Activated gamma-delta T cell treated with anti-CD3 and anti-CD28 coated beads, Interleukin-2, amount 50 U/mL, for 16 hours (primary cell): ENCODE measurements around the gene SYT1.

Source experiments
- DNase-seq: peaks from one replicate; pipeline ENCODE4 v3.0.0-alpha.2; 2020; ENCODE audit warnings: low read depth

Gene SYT1

DNA sequence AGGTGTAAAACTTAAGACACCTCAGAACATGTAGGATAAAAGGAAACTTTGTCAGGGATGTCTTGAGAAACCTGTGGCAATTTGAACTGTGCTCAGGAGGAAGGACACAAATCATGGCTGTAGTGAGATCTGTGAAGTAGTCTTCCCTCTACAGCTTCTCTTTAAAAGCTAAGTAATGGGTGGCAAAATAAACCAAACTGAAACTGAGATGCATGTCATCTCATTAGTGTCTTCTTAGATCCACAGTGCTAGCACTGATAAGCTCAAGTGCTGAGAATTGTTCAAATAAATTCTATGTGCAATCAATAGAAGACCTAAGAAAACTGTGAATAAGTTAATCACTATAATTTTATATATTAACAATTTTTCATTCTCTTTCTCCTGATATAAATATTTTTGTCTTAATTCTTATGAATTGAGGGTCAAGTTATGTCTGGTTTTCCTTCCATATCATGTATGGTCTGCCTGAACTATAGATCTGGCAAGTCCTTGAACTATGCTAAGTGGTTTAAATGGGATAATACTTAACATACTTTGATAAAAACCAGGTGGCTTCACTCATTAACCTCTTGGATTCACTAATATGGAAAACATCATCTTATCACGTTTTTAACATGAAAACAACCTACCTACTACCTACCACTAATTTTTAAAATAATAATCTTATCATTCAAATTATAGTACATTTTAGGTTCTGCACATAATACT, 27.2 kb downstream of the SYT1 start:
- no peak for DNase-seq

DNA sequence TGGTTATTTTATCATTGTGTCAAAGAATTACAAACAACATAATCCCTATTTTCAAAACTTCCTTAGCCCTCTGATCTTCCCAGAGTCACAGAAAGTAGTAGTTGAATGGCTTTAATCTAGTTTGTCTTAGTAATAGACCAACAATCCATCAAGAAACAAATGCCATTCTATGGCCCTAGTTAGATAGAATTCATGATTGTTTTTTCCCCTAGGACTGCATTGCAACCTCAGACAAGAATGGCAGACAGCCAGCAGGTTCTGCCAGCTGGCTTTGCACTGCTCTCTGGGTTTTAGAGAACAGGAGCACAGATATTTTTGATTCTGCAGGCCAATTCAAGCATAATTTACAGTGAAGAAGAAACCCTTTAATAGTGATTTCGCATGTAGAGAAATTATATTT, 33.8 kb downstream of the SYT1 start:
- DNase-seq = no peak

DNA sequence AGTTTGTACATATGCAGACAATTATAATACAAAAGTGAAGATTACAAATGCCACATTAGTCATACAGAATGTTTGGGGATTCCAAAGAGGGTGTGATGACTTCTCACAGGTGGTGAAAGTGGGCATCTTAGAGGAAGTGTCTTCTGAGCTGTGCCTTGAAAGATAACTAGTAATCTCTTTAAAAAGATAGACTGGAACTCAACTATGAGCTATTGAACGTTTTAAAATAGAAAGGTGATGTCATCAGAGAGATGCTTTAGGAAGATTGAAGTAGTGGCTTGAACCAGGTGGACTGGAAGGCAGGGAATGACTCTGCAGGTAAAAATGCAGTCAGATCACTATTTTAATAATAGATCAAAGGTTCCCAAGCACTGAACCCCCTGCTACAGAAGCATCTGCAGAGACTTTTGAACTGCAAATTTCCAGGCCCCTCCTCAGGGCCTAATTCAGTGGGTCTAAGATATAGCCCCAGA, 50.3 kb downstream of the SYT1 start:
- no peak for DNase-seq

DNA sequence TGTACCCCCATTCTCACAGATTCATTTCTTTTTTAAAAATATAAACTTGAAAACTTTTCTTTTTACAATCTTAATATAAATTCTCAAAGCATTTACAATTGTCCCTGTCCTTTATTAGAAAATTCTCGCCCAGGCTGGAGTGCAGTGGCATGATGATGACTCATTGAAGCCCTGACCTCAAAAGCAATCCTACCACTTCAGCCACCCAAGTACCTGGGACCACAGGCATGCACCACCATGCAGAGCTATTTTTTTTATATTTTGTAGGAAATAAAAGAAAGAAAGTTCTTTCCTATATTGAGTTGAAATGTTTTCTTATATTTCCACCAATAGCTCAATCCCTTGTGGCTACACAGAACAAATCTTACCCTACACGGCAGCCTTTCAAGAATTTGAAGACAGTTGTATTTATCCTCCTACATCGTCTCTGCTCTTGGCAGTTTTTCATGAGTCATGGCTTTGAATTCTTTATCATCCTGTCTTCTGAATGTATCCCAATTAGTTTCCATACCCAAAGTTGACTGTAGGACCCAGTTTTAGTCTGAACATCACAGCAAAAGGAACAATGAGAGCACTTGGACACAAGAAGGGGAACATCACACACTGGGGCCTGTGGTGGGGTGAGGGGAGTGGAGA, 52.4 kb downstream of the SYT1 start:
- DNase-seq = no peak

DNA sequence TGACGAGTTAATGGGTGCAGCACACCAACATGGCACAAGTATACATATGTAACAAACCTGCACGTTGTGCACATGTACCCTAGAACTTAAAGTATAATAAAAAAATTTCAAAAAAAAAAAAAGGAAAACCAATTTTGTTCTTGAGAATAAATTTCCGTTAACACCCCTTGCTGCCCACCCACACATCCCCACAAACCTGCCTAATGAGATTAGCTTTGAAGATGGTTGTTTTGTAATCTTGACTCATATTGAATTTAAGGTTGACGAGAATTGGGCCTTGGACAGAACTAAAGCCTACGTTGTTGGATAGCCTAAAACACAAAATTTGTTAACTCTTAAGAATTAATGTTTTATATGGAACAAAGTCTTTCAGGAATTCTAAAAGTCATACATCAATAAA, 52.9 kb downstream of the SYT1 start:
- no peak for DNase-seq

DNA sequence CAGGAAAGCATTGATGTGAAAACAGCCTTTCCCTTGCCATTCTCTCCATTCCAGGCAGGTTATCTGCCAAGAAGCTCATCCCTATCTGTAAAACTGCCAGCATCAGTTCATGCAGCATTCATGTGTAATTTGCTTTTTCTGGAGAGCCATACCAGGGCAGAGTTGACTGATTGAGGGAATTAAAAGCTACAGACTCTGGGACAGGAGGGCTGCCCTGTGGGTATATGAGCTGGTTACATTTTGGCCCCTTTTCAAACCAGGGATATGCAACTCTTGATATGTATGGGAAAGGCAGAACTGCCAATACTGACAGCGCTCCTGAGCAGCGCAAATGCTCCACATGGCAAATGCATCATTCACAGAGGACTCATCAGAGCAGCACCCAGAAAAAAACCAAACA, 53.7 kb downstream of the SYT1 start:
- no peak for DNase-seq

DNA sequence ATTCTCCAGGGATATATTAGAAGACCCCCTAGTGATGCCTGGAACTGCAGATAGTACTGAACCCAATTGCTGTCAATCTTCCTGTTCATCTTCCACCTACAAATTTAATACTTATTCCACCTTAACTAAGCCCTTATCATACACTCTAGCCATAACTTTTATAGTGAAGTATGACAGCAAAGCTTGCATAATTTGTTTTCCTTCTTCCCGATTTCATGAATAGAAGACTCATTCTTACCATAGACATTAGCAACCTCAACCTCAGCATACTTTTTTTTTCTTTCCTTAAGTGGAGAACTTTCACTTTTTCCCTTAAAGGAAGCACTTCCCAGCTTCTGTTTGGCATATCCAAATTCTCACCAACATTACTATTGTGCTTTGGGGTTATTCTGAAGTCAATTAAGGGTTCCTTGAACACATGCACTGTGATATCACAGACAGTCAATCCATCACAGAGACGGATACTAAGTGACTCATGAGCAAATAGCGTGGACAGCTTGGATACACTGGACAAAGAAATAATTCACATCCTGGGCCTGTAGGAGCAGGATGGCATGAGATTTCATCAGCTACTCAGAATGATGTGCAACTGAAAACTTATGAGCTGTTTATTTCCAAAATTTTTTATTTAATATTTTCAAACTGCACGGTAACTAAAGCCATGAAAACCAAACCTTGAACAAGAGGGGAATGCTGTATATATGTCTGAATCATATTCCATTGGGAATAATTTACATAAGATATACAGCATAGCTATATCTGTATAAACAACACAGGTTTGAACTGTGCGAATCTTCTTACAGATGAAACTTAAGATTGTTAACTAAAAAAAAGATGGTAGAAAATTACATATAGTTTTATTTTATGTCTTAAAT, 63.9 kb downstream of the SYT1 start:
- no peak for DNase-seq

DNA sequence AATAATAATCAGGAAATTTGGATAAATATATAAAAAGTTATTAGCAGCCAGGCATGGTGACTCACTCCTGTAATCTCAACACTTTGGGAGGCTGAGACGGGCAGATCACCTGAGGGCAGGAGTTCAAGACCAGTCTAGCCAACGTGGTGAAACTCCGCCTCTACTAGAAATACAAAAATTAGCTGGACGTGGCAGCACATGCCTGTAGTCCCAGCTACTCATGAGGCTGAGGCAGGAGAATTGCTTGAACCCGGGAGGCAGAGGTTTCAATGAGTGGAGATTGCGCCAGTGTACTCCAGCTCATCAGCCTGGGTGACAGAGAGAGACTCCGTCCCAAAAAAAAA, 64.5 kb downstream of the SYT1 start:
- DNase-seq = no peak

DNA sequence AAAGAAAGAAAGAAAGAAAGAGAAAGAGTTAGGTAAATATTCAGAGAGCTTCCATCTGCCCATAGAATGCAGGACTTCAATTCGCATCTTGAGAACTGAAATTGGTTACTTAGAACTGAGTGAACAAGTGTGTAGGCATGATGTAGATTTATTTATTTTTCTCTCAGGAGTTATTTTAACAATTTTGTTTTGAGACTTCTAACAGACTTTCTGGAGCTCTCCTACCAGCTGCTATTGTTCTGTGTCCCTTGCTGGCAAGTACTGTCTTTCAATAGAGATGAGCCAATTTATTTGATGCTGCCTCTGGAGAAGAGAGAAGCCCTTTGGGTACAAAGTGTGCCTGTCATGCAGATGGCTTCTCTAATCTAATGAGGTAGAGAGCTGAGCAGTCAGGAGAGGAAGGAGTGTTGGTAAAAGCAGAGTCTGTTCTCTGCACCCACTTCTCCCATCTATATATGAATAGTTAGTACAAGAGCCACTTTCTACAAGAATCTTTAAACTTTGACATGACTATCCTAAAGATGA, 67.0 kb downstream of the SYT1 start:
- DNase-seq = no peak

DNA sequence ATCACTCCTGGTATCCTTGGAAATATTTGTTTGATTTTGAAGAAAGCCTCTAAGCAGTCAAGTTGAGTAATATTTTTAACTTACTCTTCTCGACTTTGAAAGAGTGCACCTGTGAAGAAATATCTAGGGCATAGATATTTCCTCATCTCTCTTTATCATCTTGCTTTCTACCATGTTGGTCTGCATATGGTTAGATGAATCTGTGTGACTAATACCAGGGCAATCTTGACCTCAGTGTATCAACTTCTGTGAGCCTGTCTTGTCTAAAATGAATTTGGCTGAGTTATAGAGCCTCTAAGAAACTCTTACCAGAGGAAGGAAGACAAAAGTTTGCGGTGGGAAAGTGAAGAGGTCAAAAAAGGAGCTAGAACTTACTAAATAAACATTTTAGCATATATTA, 68.4 kb downstream of the SYT1 start:
- no peak for DNase-seq

DNA sequence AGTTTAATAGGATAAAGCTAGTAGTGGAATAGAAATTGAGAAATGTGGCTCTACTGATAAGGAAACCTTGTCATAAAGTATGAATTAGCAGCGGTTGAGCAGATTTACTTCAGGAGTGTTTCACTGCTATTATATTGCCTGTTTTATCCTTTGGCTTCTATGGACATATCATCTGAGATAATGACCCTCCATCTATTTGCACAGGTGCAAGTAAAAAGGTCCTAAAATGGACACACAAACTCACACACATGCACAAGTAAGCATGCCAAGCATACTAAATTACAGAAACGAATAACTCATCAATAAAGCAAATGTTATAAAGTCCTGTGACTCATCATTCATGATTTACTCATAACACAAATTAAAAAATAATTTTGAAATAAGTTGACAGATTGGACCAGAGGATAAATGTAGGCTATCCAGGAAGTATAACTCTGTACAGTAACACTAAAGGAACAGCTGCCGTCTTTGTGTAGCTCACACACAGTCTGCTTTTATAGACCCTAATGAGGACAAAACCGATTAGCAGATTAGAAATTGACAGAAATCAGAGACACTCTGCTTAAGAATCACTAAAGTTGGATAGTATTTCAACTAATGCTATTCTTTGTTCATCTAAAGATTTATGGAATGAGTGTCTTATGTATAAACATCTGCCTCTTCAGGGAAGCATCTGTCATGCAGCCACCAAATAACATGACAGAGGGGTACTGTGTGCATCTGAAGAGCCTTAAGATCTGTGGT, 73.9 kb downstream of the SYT1 start:
- no peak for DNase-seq

DNA sequence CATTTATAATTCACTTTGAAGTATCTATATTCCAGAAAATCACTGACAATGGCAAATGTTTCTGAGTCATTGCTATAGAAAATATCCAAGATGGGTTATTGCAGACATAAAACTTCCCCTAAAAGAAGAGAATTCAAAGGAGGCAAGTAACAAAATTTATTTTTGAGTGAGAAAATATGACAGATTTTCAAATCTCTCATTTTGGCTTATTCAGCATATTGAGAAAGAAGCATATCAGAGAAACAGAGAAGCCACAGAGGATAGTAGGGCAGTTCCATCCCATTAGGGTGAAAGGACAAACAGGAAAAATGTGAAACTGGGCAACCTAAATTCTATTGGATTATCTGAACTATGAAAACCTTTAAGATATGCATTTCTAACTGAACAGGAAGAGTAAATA, 85.0 kb downstream of the SYT1 start:
- DNase-seq = no peak

DNA sequence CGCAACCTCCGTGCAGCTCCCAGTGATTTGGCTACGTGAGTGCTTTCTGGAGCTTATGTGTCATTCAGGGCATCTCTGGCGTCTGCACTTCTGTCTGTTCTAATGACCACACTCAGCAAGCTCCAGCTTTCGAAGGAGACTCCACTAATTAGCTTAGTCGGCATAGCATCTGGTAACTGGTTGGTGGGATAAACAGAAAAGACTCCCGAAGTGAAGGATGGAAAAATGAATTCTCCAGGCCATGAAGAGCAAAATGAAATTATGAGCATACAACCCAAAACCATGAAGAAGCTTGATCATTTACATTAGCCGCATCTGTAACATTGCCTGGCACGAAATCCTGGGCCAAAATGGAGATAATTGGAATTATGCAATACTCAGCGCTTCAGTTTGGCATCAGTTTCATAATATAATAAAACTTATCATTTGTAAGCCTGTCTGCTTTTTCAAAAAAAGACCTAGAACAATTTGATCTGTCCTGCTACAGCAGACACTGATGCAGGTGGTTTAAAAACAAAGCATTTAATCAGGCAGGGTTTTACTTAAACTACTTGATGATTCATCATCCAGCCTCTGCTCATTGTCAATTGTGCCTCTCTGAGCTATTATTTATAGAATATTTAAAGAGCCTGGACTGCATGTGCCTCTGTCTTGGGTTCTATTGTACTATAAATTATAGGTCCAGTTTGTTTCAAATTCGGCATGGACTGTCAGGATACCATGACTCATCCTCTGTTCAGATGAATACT, 87.4 kb downstream of the SYT1 start:
- DNase-seq = no peak

DNA sequence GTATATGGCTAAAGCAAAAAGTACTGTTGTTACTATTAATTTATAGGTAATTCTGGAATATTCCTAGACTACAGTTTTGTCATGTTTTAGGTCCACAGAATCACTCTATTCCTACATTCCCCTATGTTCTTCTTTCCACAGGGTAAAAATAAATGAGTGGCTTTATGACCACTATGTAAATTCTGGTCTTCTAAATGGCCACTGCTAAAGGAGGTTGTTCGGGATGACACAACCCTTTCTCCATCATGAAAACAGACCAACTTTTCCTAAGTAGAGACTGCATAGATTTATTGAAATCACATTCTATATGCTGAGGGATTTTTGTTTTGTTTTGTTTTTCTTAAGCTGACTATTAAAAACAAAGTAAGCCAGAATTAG, 88.0 kb downstream of the SYT1 start:
- no peak for DNase-seq

DNA sequence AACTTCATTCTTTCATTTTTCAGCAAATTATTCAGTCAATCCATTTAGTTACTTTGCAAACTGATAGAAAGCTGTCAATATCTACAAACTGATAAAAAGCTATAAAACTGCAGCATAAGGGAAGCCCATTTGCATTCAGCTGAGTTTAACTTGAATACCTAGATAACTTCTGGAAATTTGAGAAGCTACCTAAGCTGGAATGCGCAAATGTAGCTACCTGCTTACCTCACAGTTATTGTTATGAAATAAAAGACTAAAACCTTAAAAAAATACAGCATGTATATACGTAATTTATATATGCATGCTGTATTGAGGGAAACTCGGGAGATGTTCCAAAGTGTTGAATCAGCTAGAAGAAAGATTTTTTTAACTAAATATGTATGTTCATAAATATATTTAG, 94.4 kb downstream of the SYT1 start:
- no peak for DNase-seq

DNA sequence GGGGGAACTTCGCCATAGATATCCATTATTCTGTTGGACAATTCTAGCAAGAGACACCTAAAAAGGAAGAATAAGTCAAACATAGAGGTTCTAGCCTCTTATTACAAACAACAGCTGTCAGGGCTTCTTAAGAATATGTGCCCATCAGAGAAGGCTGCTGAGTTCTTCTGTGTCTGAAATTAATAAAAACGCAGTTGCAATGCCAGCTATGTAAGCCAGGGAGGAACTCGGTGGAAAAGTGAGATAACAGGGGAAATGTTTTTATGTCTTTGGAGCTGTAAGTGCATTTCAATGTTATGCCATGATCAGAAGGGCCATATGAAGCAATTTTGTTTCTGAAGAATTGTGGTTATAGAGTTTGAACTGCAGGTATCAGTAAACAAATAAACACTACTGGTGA, 95.0 kb downstream of the SYT1 start:
- no peak for DNase-seq

DNA sequence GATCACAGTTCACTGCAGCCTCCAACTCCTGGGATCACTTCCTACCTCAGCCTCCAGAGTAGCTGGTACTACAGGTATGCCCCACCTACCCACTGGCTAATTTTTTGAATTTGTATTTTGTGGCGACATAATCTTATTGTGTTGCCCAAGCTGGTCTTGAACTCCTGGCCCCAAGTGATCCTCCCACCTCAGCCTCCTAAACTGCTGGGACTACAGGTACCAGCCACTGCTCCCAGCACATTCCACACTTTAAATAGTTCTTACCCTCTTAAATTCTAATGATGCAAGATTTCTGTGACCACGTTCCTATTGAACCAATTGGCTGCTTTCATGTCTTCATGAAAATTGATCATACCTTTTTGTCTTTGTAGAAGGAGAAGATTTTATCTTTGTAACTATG, 96.6 kb downstream of the SYT1 start:
- DNase-seq = no peak

DNA sequence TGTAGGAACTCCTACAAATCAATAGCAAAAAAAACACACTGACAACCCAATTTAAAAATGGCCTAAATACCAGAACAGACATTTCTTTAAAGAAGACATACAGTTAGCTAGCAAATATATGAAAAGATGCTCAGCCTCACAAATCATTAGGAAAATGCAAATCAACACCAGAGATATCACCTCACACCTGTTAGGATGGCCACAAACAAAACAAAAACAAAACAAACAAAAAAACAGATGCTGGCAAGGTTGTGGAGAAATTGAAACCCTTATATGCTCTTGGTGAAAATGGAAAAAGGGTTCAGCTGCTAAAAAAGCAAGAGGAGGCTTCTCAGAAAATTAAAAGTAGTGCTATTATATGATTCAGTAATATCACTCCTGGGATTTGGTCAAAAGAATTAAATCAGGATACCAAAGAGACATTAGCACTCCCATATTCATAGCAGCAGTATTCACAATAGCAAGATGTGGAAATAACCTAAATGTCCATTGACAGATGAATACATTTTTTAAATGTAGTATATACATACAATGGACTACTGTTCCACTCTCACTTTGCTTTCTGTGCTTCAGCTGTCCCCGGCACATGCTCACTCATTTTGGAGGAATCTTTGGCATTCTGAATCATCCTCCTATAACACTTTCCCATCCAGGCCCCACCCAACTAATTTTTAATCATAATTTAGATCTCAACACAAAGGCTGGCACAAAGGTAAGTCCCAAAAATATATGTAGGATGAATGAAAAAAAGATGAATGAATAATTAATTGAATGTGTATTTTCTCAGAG, 99.1 kb downstream of the SYT1 start:
- no peak for DNase-seq

DNA sequence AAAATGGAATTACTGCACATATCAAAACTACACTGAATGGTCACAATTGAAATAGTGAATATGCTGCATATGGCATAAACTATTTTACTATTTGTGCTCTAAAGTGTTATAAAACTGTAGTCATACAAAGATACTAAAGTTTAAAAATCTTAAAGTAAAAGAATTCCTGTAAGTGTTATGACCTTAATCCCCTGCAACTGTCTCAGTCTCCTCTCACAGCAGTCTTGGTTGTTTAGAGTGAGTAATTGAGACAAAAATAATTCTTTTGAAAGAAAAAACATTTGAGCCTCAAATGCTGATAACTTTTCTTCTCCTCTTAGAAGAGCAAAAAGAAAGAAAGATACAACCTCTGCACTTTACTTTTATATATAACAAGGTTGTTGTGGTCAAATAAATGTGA, 99.9 kb downstream of the SYT1 start:
- no peak for DNase-seq

DNA sequence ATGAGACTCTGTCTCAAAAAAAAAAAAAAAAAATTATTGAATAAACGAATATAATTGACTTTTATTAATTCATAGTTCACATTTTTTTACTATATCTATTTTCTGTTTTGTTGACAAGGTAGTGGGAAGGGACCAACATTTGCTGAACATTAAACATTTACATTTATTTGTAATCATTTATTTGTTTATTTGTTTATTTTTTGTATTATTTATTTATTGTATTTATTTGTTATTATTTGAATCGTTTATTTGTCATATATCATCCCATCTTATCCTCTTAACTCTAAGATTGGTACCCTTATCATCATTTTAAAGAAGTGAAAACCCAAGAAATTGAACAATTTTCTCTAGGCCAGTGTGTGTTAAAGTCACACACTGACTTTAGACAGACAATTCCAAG, 101.5 kb downstream of the SYT1 start:
- no peak for DNase-seq

DNA sequence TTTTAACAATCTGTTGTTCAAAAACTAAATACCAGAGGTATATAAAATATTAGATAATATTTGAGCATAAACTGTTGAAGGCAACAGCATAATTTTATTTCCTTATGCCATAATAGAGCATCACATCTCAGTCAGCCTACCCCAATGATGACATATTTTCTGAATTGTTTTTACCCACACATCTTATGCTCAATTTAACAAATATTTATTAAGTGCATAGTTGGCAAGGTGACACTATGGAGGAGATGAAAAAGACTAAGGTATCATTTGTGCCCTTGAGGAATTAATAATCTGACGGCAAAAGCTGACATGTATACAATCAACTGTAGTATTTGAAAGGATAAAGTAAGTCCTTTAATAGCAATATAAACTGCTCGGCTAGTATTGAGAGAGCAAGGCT, 102.4 kb downstream of the SYT1 start:
- no peak for DNase-seq
